DND-41 (cell line): Measurements from ENCODE around the gene CLDN14.

Experiments
- CTCF ChIP-seq: IDR thresholded peaks from 2 replicates; pipeline ENCODE4 v1.5.1; 2012; ENCODE audit warnings: borderline replicate concordance, low read length, moderate library complexity, mild to moderate bottlenecking; ENCODE audit not compliant: poor library complexity, severe bottlenecking; ENCODE audit errors: extremely low read depth
- EZH2 ChIP-seq: IDR thresholded peaks from 3 replicates; pipeline ENCODE4 v1.6.1; 2012; ENCODE audit warnings: borderline replicate concordance, low read depth, mild to moderate bottlenecking, moderate library complexity, low read length, inconsistent platforms; ENCODE audit not compliant: severe bottlenecking

GRCh38 chr21:36427502-36427901, 52.4 kb downstream of the CLDN14 start:
- TF ChIP-seq CTCF (no peak), EZH2 (no peak)
